ENCODE results near the gene ZCWPW1. TPM values are rescaled to one million over a fixed set of nuclear protein-coding genes. Genes with fewer than 3 reads are reported as not detected.

The ZCWPW1 gene
- total RNA-seq, 1 experiment from 2014 or later: 4.1 TPM

DNA sequence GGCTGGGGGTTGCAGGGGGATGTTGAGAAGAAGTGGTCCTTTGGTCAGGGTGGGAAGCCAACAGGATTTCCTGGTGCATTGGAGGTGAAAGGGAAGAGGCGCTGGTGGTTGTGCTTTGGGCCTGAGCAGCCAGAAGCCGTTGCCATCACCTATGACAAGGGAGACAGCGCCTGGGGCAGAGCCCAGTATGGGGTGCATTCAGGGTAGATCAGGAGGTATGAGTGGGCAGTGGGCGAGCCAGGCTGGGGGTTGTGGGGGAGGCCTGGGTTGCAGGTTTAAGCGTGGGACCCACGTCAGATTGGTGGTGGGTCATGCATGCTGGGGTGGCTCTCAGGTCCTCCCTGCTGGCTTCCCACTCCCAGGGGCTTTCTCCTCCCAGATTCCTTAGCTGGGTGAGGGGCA, 76.8 kb downstream of the ZCWPW1 start:
- Mint-ChIP-seq H3K27ac (ENCODE audit: unreplicated experiment) (no peak overlapping the region), H3K27me3 (ENCODE audit: unreplicated experiment) (no peaks in the 10 kb centered on the region), H3K9me3 (ENCODE audit: low read depth, unreplicated experiment) (no peaks in the 10 kb centered on the region), H3K36me3 (ENCODE audit: insufficient read depth, unreplicated experiment) (peaks cover 23% of the 10 kb centered on the region), H3K4me3 (ENCODE audit: low read depth, unreplicated experiment) (no peak overlapping the region), H3K4me1 (ENCODE audit: low read depth, unreplicated experiment) (no peaks in the 10 kb centered on the region)
- no TSS peak for BruUV-seq (replicated peaks)
- CTCF ChIA-PET: no interaction called here
- DNase-seq: no peak
- TF ChIP-seq, protein P1, sequence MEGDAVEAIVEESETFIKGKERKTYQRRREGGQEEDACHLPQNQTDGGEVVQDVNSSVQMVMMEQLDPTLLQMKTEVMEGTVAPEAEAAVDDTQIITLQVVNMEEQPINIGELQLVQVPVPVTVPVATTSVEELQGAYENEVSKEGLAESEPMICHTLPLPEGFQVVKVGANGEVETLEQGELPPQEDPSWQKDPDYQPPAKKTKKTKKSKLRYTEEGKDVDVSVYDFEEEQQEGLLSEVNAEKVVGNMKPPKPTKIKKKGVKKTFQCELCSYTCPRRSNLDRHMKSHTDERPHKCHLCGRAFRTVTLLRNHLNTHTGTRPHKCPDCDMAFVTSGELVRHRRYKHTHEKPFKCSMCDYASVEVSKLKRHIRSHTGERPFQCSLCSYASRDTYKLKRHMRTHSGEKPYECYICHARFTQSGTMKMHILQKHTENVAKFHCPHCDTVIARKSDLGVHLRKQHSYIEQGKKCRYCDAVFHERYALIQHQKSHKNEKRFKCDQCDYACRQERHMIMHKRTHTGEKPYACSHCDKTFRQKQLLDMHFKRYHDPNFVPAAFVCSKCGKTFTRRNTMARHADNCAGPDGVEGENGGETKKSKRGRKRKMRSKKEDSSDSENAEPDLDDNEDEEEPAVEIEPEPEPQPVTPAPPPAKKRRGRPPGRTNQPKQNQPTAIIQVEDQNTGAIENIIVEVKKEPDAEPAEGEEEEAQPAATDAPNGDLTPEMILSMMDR (IDR thresholded peaks at IDR 0.05; ENCODE audit: unreplicated experiment): no peak
- intact Hi-C loops (cut with micrococcal nuclease; ENCODE audit: unreplicated experiment): no loop called here

Other genes starting within 250 kb of the ZCWPW1 start
- not detected in 2 replicates for gene PVRIG, start 208.8 kb downstream of the ZCWPW1 start, total RNA-seq (2022)
- not detected in 2 replicates for gene SPDYE3, start 121.0 kb downstream of the ZCWPW1 start, total RNA-seq (2022)
- gene PILRB, start 70.6 kb downstream of the ZCWPW1 start, total RNA-seq (2022): 40.0 and 40.4 TPM in 2 replicates
- 3.1 and 3.3 TPM in 2 replicates for gene PILRA, start 55.2 kb downstream of the ZCWPW1 start, total RNA-seq (2022)
- 26.1 and 30.6 TPM in 2 replicates for gene MEPCE, start 1.1 kb upstream of the ZCWPW1 start, total RNA-seq (2022)
- gene PPP1R35, start 7.8 kb upstream of the ZCWPW1 start, total RNA-seq (2022): 23.5 and 29.1 TPM in 2 replicates
- 4.5 and 9.1 TPM in 2 replicates for gene SPACDR, start 35.6 kb upstream of the ZCWPW1 start, total RNA-seq (2022)
- 24.4 and 27.3 TPM in 2 replicates for gene TSC22D4, start 50.5 kb upstream of the ZCWPW1 start, total RNA-seq (2022)
- 0.38 and 0.39 TPM in 2 replicates for gene NYAP1, start 55.2 kb upstream of the ZCWPW1 start, total RNA-seq (2022)
- 45.6 and 63.1 TPM in 2 replicates for gene AGFG2, start 110.5 kb upstream of the ZCWPW1 start, total RNA-seq (2022)
- gene SAP25, start 145.2 kb upstream of the ZCWPW1 start, total RNA-seq (2022): 3.1 and 3.2 TPM in 2 replicates
- 29.0 and 34.6 TPM in 2 replicates for gene LRCH4, start 157.4 kb upstream of the ZCWPW1 start, total RNA-seq (2022)
- 0.29 and 0.66 TPM in 2 replicates for gene FBXO24, start 157.6 kb upstream of the ZCWPW1 start, total RNA-seq (2022)
- gene PCOLCE, start 173.7 kb upstream of the ZCWPW1 start, total RNA-seq (2022): 4.4 and 6.1 TPM in 2 replicates
- 11.7 and 14.6 TPM in 2 replicates for gene MOSPD3, start 183.8 kb upstream of the ZCWPW1 start, total RNA-seq (2022)
- gene TFR2, start 212.8 kb upstream of the ZCWPW1 start, total RNA-seq (2022): 0.90 and 1.5 TPM in 2 replicates
- not detected in 2 replicates for gene ACTL6B, start 227.7 kb upstream of the ZCWPW1 start, total RNA-seq (2022)
- 129 and 134 TPM in 2 replicates for gene GNB2, start 245.0 kb upstream of the ZCWPW1 start, total RNA-seq (2022)